Daoy (cell line): Measurements from ENCODE around the gene KLC4. TPM values are rescaled to one million over a fixed set of nuclear protein-coding genes. Genes with fewer than 3 reads are reported as not detected.
A peak's percentile ranks its signal among the peaks of the same experiment; 100 is the strongest.
"Not testable (repeated sequence)": the region's sequence is repeated elsewhere in the genome, so short reads cannot be mapped to it uniquely, and the experiment has no call there.

Experiments
- DNase-seq: peaks from one replicate; pipeline ENCODE4 v3.0.0-alpha.2; 2015; ENCODE audit warnings: low read depth
- total RNA-seq: library from RNA; depleted of rRNA; stranded (reverse); fragments of >200 nt; shearing (Covaris generic); gene quantifications from 2 replicates; pipeline ENCODE4 v1.2.3, GENCODE V29; 2014

Gene KLC4
- total RNA-seq, 1 experiment from 2014 or later: 18.9 TPM

DNA sequence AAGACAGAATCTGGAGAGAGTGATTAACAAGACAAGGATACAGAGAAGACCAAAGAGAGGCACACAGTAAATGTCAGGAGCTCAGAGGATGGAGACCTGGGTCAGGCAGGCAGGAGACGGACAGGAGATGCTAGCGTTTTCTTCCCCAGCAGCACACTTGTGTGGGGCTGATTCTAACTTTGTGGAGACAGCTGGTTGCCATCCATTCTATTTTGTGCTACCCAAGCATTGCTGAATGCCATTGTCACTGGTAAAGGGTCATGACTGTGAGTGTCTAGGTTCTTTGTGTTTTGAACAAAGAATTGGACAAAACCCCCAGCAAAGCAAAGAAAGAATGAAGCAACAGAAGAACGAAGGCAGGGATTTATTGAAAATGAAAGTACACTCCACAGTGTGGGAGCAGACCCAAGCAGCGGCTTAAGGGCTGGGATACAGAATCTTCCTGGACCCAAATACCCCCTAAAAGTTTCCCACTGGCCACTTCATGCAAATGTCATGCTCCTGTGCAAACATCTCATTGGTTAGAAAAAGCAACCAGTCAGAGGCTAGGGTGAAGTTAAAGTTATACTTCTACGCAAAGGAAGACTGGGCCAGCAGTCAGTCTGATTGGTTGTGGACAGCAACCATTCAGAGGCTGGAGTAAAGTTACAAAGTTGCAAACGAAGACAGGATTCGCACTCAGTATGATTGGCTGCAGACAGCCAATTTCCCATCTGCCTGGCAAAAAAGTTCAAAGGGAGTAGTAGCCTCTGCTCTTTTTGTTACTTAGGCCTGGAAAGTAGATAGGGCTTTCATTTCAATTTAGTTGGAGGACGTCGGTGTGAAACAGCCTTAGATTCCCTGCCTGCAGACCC lies 34.2 kb downstream of the KLC4 start:
- peak; percentile 71 for DNase-seq

DNA sequence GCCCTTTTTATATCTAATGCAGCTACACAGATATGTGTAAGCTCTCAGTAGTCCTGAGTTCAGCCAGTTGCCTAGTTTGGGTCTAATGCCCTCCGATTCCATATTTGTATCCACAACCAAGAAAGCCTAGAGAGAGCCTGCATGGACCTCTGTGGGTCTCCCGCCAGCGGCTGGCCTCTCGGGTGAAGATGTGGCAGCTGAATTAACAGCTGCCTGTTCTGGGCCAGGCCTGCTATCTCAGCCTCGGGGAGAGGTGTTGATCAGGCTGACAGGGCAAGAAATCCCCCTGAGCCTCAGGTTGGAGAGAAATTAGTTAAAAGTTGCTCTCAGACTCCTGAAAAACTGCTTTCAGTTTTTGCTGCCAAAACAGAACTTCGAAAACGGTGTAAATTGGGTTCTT lies 36.5 kb downstream of the KLC4 start:
- no peak for DNase-seq

DNA sequence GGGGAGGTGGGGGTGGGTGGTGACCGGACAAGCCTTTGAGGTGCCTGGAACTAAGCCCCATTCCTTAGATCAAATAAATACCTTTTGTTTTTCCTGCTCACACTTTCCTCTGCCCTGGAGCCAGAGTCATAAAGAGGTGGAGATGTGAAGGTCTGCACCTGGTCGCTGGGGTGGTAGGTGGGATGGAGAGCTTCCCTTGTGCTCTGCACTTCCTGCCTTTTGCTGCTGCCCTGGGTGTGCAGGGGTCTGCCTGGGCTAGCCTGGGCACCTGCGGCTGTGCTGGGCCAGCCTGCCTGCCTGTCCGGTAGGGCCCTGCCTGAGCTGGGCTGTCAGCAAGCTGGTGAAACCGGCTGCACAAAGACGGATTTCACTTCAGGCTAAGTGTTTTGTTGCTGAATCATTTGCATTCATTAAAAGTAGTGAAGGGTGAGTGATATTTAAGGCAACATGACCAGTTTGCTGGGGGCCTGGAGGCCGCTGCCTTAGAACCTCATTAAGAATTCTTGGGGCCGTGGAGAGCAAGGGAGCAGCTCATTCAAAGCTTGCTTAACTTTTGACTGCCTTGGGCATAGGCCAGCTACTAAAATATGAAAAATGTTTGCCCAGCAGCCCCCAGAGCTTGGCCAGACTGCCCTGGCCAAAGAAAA lies 37.1 kb downstream of the KLC4 start:
- peak; percentile 77 for DNase-seq

DNA sequence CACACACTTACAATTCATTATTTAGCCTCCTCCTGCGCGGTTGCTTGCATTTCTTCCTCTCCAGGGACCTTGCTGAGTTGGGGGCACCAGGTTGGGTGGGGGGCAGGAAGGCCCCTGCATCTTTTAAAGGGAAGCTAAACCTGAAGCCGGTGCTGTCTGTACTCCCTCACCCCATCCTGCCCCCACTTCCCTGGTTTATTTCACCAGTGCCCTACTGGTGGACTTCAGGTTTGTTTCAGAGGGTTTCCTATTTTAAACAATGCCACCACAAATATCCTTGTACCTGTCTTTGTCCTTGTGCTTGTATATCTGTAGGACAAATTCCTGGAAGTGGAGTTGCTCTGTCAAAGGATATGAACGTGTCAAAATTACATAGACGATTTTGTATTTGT lies 37.7 kb downstream of the KLC4 start:
- DNase-seq: no peak

DNA sequence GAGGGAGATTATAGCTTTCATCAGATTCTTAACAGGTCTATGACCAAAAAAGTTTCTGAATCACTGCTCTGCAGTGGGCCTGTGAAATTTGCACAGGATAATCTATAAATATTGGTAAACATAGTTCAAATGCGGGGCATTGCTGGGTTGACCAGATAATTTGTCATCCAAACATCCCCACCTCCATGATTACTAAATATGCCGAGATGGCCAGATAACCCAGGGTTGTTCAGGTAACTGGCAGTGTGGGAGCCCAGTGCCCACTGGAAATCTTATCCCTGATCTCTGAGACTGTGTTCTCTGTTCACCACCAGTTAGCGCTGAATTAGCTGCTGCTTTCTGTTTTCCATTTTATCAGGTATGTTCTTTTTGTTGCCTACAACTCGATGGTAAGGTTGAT lies 38.1 kb downstream of the KLC4 start:
- no peak for DNase-seq

DNA sequence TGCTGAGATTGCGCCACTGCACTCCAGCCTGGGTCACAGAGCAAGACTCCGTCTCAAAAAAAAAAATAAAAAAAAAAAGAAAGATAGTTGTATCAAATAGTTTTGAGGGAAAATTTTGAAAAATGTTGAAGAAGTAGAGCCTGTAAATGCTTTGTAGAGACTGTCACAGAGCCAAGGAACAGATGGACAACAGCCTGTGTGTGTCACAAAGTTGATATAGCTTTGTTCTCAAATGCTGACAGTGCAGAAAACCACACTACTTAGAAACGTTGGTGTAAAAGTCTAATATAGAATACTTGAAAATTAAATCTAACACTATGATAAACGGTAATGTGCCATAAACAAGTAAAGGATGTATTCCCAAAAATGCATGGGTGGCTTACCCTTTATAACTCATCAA lies 42.1 kb downstream of the KLC4 start:
- DNase-seq: no peak

DNA sequence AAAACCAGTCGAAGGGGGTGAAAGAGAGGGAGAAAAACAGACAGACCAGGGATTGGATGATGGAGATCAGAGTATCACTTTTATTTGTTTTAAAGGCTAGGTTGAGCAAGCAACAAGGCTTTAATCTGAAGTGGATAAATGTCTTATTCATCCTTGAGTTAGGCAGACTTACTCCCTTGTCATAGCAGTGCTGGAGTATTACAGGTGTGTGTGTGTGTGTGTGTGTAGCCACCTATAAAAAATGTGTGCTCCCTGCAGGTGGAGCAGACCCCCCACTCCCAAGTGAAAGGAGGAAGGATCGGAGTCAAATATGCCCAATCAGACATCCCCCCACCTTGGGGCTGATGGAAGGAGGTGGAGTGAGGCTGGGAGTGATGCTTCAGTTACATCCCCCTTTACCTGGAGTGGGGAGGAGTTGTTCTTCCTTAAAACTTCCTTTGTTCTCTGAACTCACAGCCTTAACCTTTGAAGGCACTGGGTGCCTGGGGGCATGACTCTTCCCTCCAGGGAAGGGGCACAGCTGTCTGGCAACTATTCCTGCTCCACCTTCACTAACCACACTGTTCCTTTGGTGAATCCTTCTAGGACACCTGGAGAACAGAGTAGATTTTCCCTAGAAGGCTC lies 43.9 kb downstream of the KLC4 start:
- DNase-seq: no peak

DNA sequence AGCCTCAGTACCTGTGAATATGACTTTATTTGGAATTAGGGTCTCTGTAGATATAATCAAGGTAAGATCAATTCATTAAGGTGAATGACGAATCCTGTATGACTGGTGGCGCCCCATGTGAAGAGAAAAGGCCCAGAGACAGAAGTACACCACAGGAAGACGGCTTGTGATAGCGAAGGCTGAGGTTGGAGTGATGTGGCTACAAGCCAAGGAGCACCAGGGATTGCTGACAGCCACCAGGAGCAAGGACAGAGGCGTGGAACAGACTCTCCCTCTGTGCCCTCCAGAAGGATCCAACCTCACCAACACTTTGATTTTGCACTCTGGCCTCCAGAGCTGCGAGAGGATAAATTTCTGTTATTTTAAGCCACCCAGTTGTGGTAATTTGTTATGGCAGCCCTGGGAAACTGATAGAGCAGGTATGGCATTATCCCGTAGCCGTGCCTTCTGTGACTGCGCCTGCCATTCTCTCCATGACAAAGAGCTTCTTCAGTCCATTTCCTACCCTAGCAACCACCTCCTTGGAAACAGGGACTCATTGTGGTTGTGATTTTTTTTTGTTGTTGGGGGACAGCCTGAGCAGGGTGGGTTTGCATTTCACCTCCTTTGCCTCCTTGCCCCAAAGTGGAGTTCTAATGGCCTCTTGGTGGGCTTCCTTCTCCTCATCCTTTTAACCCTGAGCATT lies 46.2 kb downstream of the KLC4 start:
- peak; percentile 29 for DNase-seq

DNA sequence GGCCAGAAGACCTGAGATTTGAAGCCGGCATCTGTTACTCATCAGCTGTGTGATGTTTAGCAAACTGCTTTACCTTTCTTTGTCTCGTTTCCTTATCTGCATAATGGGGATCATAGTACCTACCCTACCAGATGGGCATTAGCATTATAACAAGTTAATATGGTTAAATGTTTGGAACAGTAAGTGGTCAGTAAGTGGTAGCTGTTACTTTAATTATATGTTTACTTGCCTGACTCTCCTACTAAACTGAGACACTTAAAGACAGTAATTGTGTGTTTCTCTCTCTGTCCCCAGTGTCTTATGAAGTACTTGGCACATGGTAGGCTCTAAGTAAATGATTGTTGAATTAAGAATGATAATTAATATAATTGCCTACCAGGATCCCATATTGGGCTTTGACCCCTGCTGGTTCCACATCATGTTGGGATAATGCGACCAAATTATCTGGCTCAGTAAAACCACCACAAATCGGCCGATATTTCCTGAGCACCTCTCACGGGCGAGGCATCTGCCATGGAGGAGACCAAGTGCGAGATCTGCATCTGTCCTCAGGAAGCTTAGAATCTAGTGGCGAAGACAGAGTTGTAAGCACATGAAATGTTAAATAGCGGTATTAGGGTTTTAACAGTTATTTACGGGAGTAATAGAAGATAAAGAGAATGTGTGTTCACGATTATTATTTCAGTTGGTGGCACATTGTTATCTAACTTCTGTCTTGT lies 48.1 kb downstream of the KLC4 start:
- no peak for DNase-seq

DNA sequence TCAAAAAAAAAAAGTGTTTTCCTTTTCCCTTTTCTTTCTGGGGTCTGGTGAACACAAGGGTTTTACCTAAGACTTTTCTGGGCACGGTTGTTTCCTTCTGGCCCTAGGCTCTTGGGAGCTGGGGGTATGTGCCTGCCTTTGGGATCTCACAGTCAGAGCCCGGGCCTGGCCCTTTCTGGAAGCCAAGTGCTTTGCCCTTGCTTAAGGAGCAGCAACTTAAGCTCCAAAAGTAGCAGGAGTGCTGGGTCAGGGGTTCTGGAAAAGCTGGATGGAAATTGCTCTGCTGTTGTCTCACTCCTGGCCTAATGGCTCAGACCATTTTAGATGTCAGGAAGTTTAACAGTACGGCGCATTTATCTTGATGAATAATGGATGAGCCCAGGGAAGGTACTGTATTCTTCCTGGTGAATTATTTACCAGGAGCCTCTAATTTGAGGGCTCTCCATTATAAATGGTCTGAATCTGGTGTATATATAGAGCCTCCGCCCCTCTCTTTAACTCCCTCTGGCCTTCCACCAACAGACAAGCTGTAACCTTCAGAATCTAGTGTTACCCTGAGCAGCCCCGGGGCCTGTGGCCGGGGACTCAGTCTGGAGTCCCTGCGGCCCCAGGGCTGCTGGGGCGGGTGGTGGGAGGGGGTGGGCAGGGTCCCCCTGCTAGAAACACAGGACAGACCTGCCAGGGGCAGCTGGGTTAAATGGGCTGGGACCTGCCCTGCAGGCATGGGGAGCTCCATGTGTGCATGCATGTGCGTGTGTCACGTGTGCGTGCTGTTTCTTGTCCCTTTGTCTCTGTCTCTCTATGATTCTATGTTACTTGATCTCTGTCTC lies 54.2 kb downstream of the KLC4 start:
- DNase-seq: no peak

DNA sequence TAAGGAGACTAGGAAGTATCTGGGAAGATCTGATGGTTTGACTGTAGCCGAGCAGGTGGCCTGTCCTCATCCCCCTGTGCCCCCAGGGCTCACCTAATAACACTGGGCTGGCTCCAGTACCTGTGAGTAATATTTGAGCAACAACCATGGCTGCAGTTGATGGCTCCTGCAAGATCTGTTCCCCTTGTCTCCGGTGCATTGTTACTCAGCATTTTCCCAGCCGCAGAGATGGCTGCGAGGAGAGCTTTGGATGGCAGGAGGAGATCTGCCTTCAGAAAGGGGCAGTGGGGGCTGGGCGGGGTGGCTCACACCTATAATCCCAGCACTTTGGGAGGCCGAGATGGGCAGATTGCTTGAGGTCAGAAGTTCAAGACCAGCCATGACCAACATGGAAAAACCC lies 55.9 kb downstream of the KLC4 start:
- DNase-seq: peak; percentile 20

DNA sequence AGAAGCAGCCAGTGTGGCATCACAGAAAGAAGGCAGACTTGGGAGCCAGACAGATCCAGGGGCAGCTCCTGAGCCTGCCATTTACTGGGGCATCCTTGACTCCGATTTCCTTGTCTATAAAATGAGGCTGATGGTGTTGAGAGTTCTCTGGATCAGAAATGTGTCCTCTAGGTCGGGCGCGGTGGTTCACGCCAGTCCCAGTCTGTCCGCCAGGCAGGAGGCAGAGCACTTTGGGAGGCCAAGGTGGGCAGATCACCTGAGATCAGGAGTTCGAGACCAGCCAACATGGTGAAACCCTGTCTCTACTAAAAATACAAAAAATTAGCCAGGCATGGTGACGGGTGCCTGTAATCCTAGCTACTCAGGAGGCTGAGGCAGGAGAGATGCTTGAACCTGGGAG lies 58.0 kb downstream of the KLC4 start:
- DNase-seq: not testable (repeated sequence)

DNA sequence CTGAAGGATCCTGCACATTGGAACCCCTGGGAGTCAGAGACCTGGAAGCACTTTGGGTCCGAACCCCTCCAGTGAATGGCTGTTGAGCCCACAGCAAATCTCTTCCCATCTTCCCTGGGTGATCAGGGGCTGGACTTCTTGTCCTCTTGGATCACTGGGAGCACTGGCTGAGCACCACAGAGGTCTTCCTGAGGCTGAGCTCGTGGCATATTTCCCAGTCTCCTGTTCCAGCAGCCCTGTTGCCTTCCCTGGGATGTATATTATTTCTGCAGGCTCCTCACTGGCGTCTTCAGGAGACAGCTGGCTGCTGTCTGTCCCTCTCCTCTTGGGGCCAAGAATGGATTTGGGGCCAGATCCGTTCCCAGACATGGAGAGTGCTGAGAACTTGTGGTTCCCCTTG lies 60.1 kb downstream of the KLC4 start:
- DNase-seq: no peak

DNA sequence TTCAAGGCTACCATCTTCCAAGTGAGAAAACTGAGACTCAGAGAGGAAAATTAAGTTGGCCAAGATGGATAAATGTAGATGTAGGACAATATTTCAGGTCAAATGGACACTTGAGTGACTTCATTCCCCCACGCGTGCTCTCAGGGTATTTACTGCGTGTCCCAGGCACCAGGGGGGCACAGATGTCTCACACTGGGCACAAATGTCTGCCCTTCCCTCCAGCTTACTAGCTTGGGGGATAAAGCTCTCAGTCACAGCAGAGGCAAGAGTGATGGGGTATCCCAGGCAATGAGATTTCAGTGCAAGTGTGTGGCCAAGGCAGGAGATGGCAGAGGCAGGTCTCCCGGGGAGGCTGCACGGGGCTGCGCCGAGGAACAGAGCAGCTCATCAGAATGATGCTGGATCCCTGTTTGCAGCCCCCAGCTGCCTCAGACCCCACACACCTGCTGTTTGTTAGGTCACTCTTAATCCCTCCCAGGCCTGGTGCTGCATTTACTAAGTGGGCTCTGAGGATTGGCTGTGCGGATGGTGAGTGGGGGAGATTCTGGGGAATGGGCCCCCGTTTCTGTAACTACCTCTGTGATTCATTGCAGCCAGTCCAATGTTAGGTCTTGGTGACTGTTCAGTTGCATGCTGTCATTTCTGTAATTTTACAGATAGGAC lies 60.8 kb downstream of the KLC4 start:
- no peak for DNase-seq

DNA sequence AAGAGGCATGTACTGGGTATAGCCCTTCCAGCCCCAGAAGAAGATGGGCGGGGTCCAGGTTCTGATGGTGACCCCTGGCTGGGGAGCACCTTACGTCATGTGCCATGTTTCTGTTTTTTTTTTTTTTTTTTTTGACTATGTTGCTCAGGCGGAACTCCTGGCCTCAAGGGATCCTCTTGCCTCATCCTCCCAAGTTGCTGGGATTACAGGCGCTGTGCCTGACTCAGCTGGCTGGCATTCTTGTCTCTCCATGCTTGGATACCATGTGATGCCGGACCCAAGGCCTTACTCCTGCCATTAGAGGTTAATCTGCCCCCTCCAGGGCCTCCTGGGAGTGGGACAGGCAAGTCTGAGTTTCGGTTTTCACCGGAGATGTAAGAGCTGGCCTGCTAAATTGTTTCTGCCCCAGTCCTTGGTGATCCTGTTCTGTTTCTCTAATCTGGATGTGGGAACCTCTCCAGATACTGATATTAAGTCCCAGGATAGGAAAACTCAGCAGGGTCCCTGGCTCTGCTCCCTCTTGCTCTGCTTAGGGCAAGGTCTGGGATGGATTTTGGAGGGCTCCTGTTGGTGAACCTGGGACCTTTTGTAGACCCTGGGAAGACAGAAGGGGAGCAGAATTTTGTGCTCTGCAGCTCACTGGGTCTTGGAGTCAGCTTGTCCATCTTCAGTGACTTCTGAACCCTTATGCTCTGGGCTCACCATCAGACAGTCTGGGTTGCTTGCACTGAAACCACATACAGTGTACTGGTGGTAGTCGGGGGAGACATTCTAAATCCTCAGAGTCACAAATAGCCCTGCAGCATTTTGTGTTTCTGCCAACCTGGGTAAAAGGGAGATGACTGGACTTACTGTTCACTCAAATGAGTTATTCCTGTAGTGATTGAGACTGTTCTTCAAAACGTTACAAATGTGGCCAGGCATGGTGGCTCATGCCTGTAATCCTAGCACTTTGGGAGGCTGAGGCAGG lies 61.8 kb downstream of the KLC4 start:
- DNase-seq: peak; percentile 97

DNA sequence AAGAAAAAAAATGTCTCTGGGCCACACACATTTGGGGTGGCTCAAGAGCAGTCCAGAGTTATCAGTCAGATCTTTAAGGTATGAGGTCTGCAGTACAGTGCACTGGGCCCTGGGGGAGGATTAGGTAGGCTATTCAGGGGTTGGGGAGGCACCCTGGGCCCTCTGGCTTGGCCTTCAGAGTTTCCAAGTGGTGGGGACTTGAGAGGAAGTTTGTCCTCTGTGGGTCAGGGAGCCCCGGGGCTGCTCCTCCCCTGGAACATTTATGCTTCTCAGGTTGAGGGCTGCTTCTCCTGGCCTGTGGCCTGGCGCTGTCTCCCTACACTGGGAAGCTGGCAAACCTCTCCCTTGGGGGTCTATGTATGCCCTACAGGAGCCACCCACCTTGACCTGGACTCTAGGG lies 62.7 kb downstream of the KLC4 start:
- DNase-seq: no peak

DNA sequence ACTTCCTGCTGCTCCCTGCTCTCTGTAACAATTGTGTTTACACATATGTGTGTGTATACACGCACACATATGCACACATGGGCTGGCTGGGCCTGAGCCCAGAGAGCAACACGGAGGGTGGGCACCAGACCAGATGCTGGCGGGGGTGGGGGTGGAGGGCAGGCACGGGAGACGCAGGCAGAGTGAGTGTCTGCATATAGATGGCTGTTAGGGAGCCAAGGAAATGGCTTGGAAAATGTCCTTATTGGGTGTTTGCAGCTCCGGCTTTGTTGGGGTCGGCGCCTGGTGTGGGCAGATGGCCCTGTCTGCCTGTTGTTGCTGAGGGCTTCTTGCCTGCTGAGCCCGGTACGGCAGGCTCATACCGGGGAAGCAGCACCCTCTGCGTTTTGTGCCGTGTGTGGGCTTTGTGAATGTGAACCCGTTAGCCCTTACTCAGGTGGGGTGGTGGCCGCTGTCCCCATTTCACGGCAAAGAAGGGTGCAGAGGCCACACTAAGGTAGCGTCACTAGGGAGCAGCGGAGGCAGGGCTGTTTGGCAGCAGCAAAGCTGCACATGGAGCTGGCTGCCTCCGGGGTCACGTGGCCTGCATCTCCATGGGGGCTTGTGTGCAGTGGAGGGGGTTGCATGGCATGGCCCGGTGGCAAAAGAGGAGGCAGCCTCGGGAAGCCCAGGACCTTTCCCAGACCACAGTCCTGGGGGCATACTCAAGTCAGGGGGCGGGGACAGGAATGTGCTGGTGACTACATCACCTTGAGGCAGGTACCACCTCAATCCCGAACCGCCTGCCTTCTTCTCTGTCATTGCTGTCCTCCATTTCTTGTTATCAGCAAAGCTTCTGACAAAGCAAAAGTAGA lies 64.3 kb downstream of the KLC4 start:
- no peak for DNase-seq

DNA sequence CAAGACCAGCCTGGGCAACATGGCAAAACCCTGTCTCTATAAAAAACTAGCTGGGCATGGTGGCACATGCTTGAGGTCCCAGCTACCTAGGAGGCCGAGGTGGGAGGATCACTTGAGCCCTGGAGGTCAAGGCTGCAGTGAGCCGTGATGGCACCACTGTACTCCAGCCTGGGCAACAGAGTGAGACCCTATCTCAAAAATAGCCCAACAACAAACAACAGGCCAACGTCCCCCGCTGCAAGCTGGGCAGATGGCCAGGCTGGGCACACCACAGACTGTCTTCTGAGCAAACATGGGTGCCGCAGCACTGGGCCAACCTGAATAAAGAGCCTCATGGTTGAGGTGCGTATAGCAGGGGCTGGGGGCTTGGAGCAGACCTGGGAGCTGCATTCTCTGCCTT lies 65.0 kb downstream of the KLC4 start:
- no peak for DNase-seq
